ENCODE measurements around the gene STK36.

The STK36 gene

GRCh38 chr2:218727502-218728165 lies 55.7 kb downstream of the STK36 start:
- ATAC-seq = no peak
- TF ChIP-seq CSDC2 (CRISPR knock-in tag; IDR thresholded peaks at IDR 0.05) (no peak), CSRNP3 (CRISPR knock-in tag; IDR thresholded peaks at IDR 0.05) (no peak), TCF4 (CRISPR knock-in tag; IDR thresholded peaks at IDR 0.05; ENCODE audit: borderline replicate concordance) (no peak)

- no peak for ATAC-seq
- TF ChIP-seq TCF4 (CRISPR knock-in tag; IDR thresholded peaks at IDR 0.05; ENCODE audit: borderline replicate concordance) (no peak), ESRRG (CRISPR knock-in tag; IDR thresholded peaks at IDR 0.05) (no peak), SNAI2 (CRISPR knock-in tag; IDR thresholded peaks at IDR 0.05) (no peak), ARNTL (CRISPR knock-in tag; IDR thresholded peaks at IDR 0.05; ENCODE audit: borderline replicate concordance, low read depth) (no peak)
These were observed 57.8 kb downstream of the STK36 start for GRCh38 chr2:218729640-218730039.

- ATAC-seq = peak; percentile 5; the same call in 1 of the 3 replicates
- TF ChIP-seq CSRNP3 (CRISPR knock-in tag; IDR thresholded peaks at IDR 0.05) (no peak), ISL1 (CRISPR knock-in tag; IDR thresholded peaks at IDR 0.05) (no peak), RARB (CRISPR knock-in tag; IDR thresholded peaks at IDR 0.05) (no peak), ZNF8 (CRISPR knock-in tag; IDR thresholded peaks at IDR 0.05) (no peak)
These were observed 60.3 kb downstream of the STK36 start for GRCh38 chr2:218732052-218732760.

- no peak for TF ChIP-seq ARNTL (CRISPR knock-in tag; IDR thresholded peaks at IDR 0.05; ENCODE audit: borderline replicate concordance, low read depth)
- no peak for TF ChIP-seq ISL1 (CRISPR knock-in tag; IDR thresholded peaks at IDR 0.05)
- no peak for TF ChIP-seq ZC3H10 (CRISPR knock-in tag; IDR thresholded peaks at IDR 0.05)
- TF ChIP-seq TOX (CRISPR knock-in tag; IDR thresholded peaks at IDR 0.05; ENCODE audit: borderline replicate concordance) = no peak
- no peak for TF ChIP-seq TSHZ2 (CRISPR knock-in tag; IDR thresholded peaks at IDR 0.05)
- TF ChIP-seq TCF4 (CRISPR knock-in tag; IDR thresholded peaks at IDR 0.05; ENCODE audit: borderline replicate concordance) = no peak
- TF ChIP-seq ZNF565 (CRISPR knock-in tag; conservative IDR thresholded peaks at IDR 0.05; ENCODE audit: low read depth) = no peak
- no peak for TF ChIP-seq POU6F1 (CRISPR knock-in tag; IDR thresholded peaks at IDR 0.05; ENCODE audit: borderline replicate concordance, low read depth)
- TF ChIP-seq SNAI2 (CRISPR knock-in tag; IDR thresholded peaks at IDR 0.05) = no peak
- TF ChIP-seq ZNF70 (CRISPR knock-in tag; IDR thresholded peaks at IDR 0.05) = no peak
- ATAC-seq = no peak
These were observed 60.9 kb downstream of the STK36 start for GRCh38 chr2:218732761-218733158.

- no peak for ATAC-seq
- no peak for TF ChIP-seq CREB5 (CRISPR knock-in tag; IDR thresholded peaks at IDR 0.05; ENCODE audit: low read depth)
- no peak for TF ChIP-seq TOX (CRISPR knock-in tag; IDR thresholded peaks at IDR 0.05; ENCODE audit: borderline replicate concordance)
- no peak for TF ChIP-seq RARB (CRISPR knock-in tag; IDR thresholded peaks at IDR 0.05)
- no peak for TF ChIP-seq CSRNP3 (CRISPR knock-in tag; IDR thresholded peaks at IDR 0.05)
- TF ChIP-seq POU6F1 (CRISPR knock-in tag; IDR thresholded peaks at IDR 0.05; ENCODE audit: borderline replicate concordance, low read depth) = no peak
- no peak for TF ChIP-seq ZFP30 (CRISPR knock-in tag; IDR thresholded peaks at IDR 0.05)
- TF ChIP-seq BACH2 (CRISPR knock-in tag; IDR thresholded peaks at IDR 0.05; ENCODE audit: borderline replicate concordance) = no peak
- TF ChIP-seq SNAI2 (CRISPR knock-in tag; IDR thresholded peaks at IDR 0.05) = no peak
- TF ChIP-seq ZNF8 (CRISPR knock-in tag; IDR thresholded peaks at IDR 0.05) = no peak
- TF ChIP-seq ZC3H10 (CRISPR knock-in tag; IDR thresholded peaks at IDR 0.05) = no peak
These were observed 61.5 kb downstream of the STK36 start for GRCh38 chr2:218733171-218734021.
